Activated CD8-positive, alpha-beta memory T cell treated with anti-CD3 and anti-CD28 coated beads for 24 hours (primary cell): ENCODE data around the gene THSD4.
"Not testable (repeated sequence)": the region's sequence is repeated elsewhere in the genome, so short reads cannot be mapped to it uniquely, and the experiment has no call there.

Experiments
- DNase-seq: peaks from one replicate; pipeline ENCODE4 v3.0.0-alpha.2; 2020

THSD4 gene

GRCh38 chr15:71228403-71228802, 113.1 kb downstream of the THSD4 start:
- DNase-seq, result no peak

GRCh38 chr15:71230303-71230702, 115.0 kb downstream of the THSD4 start:
- no peak for DNase-seq

DNA sequence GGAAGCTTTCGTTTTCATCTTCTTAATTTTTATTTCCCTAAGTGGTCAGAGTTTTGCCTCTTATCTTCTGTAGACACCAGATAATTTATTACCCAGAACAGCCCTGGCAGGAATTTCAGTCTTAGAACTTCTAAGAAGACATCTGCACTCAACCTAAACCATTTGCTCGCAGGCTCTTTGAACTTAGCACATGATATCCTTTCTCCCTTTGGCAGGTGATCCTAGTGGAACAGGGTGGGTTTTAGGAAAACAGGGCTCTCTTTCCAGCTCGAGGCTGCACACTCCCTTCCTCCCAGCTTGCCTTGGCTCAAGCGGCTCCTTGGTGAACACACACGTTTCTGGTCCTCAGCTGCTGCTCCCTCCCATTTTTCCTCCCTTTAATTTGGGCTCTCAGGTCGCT, 116.5 kb downstream of the THSD4 start:
- DNase-seq, result no peak

GRCh38 chr15:71232411-71232810, 117.1 kb downstream of the THSD4 start:
- DNase-seq, result no peak

DNA sequence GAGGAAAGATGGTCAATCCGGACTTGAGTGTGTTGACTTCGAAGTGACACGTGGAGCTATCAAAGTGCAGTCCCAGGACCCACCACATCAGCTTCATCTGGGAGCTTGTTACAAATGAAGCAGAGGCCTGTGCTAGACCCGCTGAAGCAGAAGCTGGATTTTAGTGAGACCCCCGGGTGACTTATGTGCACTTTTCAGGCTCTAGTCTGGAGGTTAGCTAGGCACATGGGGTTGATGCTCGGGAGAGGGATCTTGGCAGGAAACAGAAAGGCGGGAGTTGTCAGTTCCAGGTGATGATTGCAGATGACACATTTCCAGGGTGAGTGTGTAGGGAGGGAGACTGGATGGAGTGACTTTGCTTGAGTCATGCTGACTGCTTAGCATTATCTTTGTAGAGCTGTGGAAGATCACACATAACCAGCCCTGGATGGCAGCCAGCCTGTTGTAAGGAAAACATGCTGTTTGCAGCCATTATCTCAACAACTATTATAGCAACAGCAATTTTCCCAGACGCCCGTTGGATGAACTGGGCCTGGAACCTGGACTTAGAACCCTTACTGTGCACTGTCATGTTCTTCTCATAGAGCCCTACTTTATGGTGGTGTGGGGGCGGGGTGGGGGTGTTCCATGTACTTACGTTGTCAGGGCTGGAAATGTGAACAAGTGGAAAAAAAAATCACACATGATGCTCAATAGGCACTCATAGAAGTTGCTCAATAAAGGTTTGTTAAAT, 122.4 kb downstream of the THSD4 start:
- DNase-seq, result no peak

DNA sequence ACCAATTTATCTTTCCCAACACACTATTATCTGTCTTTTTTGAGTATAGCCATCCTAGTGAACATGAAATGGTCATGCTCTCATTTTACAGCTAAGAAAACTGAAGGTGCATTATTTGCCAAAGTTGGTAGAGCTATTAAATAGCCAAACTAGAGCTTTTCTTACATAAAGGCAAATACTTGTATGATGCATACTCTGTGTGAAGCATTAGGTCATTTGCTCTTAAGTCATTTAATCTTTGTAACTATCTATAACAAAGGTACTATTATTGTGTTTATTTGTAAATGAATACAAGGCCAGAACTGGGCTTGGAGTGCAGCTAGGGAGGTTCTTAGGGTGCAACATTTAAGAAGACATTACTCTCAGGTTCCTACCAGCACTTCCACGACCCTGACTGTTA, 123.7 kb downstream of the THSD4 start:
- DNase-seq, result no peak

GRCh38 chr15:71239592-71240364, 124.5 kb downstream of the THSD4 start:
- DNase-seq, result no peak

- no peak for DNase-seq
Measured at GRCh38 chr15:71242292-71242691, 127.0 kb downstream of the THSD4 start.

DNA sequence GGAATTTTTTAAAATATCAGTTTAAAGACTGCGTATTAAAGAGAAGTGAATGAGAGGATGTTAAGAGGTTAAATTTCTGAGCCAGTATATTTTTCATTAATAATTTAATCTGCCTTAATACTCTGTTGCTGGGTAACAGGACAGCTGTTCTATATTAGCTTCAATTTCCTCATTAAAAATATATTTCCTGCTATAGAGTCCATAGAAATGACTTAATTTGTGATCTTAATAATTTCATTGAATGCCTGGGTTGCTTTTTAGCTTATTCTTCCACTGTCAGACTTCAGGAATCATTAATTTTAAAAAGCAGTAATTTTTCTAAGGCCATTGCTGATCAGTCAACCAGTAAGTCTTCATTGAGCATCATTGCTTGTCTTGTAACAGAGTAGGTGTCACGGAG, 129.0 kb downstream of the THSD4 start:
- no peak for DNase-seq

DNA sequence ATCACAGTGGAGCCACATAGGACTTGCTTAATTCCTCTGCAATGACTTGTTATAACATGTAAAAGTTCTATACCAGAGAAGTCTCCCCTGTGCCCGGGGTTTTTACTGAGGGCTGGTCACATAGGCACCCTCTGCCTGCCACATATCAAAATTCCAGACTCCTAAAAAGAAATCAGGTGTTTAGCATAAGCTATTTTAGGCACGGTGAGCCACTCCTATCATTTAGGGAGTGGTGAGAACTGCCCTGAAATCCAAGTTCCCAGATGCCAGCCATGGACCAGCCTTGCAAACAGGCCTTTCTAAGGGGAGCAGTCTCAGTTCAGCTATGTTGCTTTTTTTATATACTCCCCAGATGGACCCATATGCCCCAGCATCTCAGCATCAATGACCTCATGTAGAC, 130.3 kb downstream of the THSD4 start:
- no peak for DNase-seq

- no peak for DNase-seq
Measured at GRCh38 chr15:71248386-71248785, 133.1 kb downstream of the THSD4 start.

DNA sequence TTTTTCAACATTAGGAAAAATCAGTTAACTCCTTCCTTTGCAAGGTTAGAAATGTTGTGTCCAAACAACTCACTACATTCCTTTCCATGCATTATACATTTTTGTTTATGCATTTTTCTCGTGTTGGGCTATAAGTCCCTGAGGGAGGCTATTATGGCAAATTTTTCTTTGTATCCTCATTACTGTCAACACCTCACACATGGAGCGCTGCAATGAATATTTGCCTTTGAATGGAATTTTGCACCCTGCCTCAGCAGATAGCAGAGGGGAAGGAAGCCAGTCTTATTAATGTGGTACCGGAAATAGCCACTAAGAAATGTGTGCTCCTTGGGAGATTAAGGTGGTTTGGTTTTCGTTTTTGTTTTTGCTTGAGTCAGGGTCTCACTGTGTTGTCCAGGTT, 134.7 kb downstream of the THSD4 start:
- no peak for DNase-seq

- DNase-seq, result no peak
Measured at GRCh38 chr15:71250936-71251583, 135.8 kb downstream of the THSD4 start.

GRCh38 chr15:71251584-71252043, 136.3 kb downstream of the THSD4 start:
- no peak for DNase-seq

DNA sequence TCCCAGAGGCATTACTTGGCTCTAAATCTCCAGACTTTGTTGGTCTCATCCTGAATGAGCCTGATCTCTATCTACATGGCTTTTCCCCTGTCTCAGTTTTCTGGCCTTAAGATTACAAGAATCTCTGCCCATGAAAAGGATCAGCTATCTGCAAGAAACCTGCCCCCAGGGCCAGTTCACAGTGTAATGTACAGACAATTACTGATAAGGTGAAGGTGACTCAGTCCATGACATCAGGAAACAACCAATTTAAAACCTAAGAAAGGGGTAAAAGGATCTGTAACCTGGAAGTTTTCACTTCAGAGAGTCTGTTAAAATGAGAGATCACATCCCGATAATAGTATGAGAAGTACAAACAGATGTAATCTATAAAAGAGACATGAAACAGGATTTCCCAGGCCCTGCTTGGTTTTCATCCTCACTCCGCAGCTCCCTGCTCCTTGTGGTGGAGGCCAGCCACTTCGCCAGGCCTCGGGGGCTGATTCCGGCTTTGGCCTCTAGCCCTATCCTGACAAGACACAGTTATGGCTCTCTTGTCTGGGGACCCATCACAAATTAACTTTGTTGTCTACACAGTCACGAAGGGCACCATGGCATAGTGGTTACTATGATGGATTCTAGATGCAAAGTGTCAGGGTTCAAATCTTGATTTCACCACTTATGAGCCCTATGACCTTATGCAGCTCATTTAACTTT, 136.9 kb downstream of the THSD4 start:
- DNase-seq, result no peak

DNA sequence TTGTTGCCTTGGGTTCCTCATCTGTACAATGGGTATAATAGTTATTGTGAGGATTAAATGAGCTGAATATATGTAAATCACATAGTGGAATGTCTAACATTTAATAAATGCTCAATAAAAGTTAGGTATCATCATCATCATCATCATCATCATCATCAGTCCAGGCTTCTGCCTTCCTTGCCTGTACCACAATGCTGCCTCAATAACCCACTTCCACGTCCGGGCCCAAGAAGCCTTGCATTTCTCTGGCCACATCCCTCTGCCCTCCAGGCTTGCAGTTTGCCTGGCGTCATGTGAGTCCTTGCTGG, 137.4 kb downstream of the THSD4 start:
- no peak for DNase-seq

DNA sequence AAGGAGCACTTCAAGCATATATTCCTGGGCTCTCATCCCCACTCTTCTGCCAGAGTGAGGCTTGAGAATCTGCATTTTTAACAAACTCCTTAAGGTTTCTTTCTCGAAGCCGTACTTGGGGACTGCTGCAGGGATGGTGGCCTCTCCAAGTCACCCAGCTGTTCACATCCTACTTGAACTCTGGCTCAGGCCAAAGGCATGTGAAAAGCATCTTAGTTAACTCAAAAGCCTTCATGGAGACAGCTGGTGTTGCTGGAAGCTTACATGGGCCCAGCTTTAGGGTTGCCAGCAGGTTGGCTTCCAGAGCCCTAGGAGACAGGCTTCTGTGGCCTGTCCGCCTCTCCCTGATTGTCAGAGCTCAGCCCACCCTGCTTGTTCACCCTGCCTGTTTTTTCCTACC, 139.2 kb downstream of the THSD4 start:
- DNase-seq, result no peak

GRCh38 chr15:71256934-71257664, 141.8 kb downstream of the THSD4 start:
- no peak for DNase-seq

DNA sequence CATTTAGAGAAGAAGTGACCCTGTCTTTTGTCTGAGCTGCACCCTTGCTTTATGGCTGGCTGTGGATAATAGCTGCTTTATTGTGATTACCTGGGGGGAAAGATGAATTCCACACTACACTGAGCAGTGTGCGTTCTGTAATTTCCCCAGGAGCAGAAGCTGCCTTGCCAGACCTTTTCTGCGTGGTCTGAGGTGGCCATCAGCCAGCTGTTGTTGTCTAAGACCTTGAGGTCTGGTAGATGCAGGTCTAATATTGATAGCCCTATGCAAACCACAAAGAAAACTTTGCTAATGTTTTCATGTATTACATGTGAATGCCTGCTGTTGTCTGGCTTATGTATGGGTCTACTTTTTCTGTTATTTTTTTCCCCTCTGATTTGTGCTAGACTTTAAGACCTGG, 144.6 kb downstream of the THSD4 start:
- DNase-seq, result no peak

DNA sequence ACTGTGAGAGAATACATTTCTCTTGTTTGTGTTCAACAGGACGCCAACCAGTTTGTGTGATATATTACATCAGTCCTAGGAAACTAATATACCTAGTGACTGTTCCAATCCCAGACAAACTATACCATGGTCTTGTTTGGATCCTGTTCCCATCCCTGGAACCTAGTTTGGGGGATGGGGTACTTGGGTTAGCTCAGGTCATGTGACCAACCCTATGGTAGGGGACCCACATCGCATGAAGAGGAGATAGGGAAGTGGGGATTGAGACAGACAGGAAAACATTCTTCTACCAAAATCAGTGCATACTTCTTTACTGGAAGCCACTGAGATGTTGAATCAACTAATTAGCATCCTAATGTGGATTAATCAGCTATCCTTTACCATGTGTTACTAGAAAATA, 146.1 kb downstream of the THSD4 start:
- DNase-seq, result no peak

- no peak for DNase-seq
Measured at GRCh38 chr15:71261909-71262308, 146.6 kb downstream of the THSD4 start.

DNA sequence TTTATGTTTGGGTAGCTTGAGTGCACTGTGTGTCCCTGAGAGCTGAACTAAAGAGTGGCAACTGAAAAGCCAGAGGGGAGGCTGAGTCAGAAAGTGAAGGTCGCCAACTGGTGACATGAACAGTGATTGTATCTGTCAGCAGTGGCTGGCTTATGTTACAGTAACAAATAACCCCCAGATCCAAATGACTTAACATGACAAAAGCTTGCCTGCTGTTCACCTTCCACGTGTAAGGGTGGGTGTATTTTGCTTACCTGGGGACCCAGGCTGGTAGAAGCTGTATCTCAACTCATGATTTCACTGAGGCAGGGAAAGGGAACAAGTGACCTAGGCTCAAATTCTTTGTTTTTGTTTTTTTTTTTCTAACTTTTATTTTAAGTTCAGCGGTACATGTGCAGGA, 147.3 kb downstream of the THSD4 start:
- no peak for DNase-seq

GRCh38 chr15:71265606-71266005, 150.3 kb downstream of the THSD4 start:
- not testable (repeated sequence) for DNase-seq
